Activated CD4-positive, alpha-beta T cell treated with anti-CD3 and anti-CD28 coated beads for 36 hours (primary cell): Measurements from ENCODE around the gene IFIT1B. TPM values are rescaled to one million over a fixed set of nuclear protein-coding genes. Genes with fewer than 3 reads are reported as not detected.

Source experiments
- total RNA-seq, 2 experiments: library from RNA; stranded (reverse); gene quantifications; one replicate each; pipeline ENCODE4 v1.2.3, GENCODE V29; 2021

IFIT1B gene
- total RNA-seq, 2 experiments from 2014 or later: not detected

Other genes with a start within 250 kb of the IFIT1B start
- not detected for gene CH25H, start 170.7 kb upstream of the IFIT1B start, total RNA-seq
- gene LIPA, start 126.3 kb upstream of the IFIT1B start, total RNA-seq: 10 to 100 TPM; 17.0 to 22.1 TPM
- 10 to 100 TPM; 38.2 to 43.5 TPM for gene IFIT2, start 76.0 kb upstream of the IFIT1B start, total RNA-seq
- 10 to 100 TPM; 19.2 to 21.1 TPM for gene IFIT3, start 50.1 kb upstream of the IFIT1B start, total RNA-seq
- gene IFIT1, start 14.6 kb downstream of the IFIT1B start, total RNA-seq: 1 to 10 TPM; 5.9 to 6.5 TPM
- gene IFIT5, start 36.5 kb downstream of the IFIT1B start, total RNA-seq: 10 to 100 TPM; 14.4 to 14.9 TPM
- gene SLC16A12, start 157.5 kb downstream of the IFIT1B start, total RNA-seq: not detected